GM20431 (cell line): ENCODE measurements around the gene OBP2B.
"Not testable (repeated sequence)": the region's sequence is repeated elsewhere in the genome, so short reads cannot be mapped to it uniquely, and the experiment has no call there.

ENCODE experiments used
- in situ Hi-C: fragments of 300-500 bp; cut with MseI, MboI; formaldehyde crosslinking; loops from one replicate; pipeline ENCODE4 v1.15.0; 2020; ENCODE audit warnings: low sequenced_read_pairs; ENCODE audit not compliant: unreplicated experiment

The OBP2B gene

GRCh38 chr9:133171161-133171961, 37.7 kb downstream of the OBP2B start:
- in situ Hi-C loops: no loop called here

GRCh38 chr9:133170716-133171115, 38.3 kb downstream of the OBP2B start:
- in situ Hi-C loops: no loop called here

GRCh38 chr9:133169687-133170086, 39.4 kb downstream of the OBP2B start:
- in situ Hi-C loops: not testable (repeated sequence)

GRCh38 chr9:133169102-133169501, 39.9 kb downstream of the OBP2B start:
- in situ Hi-C loops: no loop called here

- in situ Hi-C loops: no loop called here
These were observed 40.6 kb downstream of the OBP2B start for GRCh38 chr9:133168432-133168831.

GRCh38 chr9:133167769-133168168, 41.3 kb downstream of the OBP2B start:
- in situ Hi-C loops: no loop called here

- in situ Hi-C loops: no loop called here
These were observed 41.8 kb downstream of the OBP2B start for GRCh38 chr9:133167096-133167730.

GRCh38 chr9:133166392-133166791, 42.7 kb downstream of the OBP2B start:
- in situ Hi-C loops: no loop called here

- in situ Hi-C loops: no loop called here
These were observed 43.7 kb downstream of the OBP2B start for GRCh38 chr9:133165452-133165730.

- in situ Hi-C loops: no loop called here
These were observed 44.9 kb downstream of the OBP2B start for GRCh38 chr9:133164191-133164590.

GRCh38 chr9:133163504-133164172, 45.4 kb downstream of the OBP2B start, which contains the start of gene GBGT1:
TSS of gene GBGT1 (minus strand) at chr9:133163914. CDS start at chr9:133162412, 1,502 bp downstream.
- in situ Hi-C loops: no loop called here

GRCh38 chr9:133162861-133163503, 46.1 kb downstream of the OBP2B start:
- in situ Hi-C loops: no loop called here

- in situ Hi-C loops: no loop called here
These were observed 47.5 kb downstream of the OBP2B start for GRCh38 chr9:133161547-133161950.

- in situ Hi-C loops: no loop called here
These were observed 48.1 kb downstream of the OBP2B start for GRCh38 chr9:133160742-133161546.

- in situ Hi-C loops: no loop called here
These were observed 50.4 kb downstream of the OBP2B start for GRCh38 chr9:133158695-133159094.
